ENCODE results near the gene LRRC3. TPM values are rescaled to one million over a fixed set of nuclear protein-coding genes. Genes with fewer than 3 reads are reported as not detected.

Gene LRRC3
- total and polyA plus RNA-seq, 7 experiments from 2014 or later = 0.06 to 3.3 (median 0.89) TPM

GRCh38 chr21:44496564-44497550 is 41.5 kb downstream of the LRRC3 start:
- H3K4me1 ChIP-seq (ENCODE audit: control insufficient read depth in 2 of 2, insufficient read depth in 2 of 2, low read length in 2 of 2) = no peaks in the 10 kb centered on the region
- Mint-ChIP-seq H3K4me1 (peaks cover 0 to 7% (median 0%) of the 10 kb centered on the region in 7 donors), H3K9me3 (peaks cover 4 to 20% (median 13%) of the 10 kb centered on the region in 11 donors), H3K4me3 (no peak overlapping the region), H3K36me3 (peaks cover 0 to 13% (median 8%) of the 10 kb centered on the region in 5 donors), H3K27ac (no peak overlapping the region), H3K27me3 (peaks cover 0 to 14% (median 5%) of the 10 kb centered on the region in 5 donors)
- ChIA-PET POLR2A (no interaction called here), CTCF (no interaction called here)
- peaks cover 0 to 8% (median 5%) of the 10 kb centered on the region in 3 experiments for H3K9me3 ChIP-seq (ENCODE audit: control insufficient read depth in 2 of 3, low read length in 3 of 3)
- ATAC-seq (no peak), DNase-seq (no peak)
- H3K4me3 ChIP-seq (ENCODE audit: low read length) = no peak overlapping the region
- H3K27ac ChIP-seq (ENCODE audit: low read depth, low read length) = no peak overlapping the region
- intact Hi-C loops (cut with micrococcal nuclease) = no loop called here
- H3K27me3 ChIP-seq (ENCODE audit: control insufficient read depth in 2 of 2, insufficient read depth in 2 of 2, low read length in 2 of 2) = peaks cover 0 to 2% of the 10 kb centered on the region in 2 donors
- H3K36me3 ChIP-seq (ENCODE audit: control insufficient read depth in 2 of 3, insufficient read depth in 3 of 3, low read length in 3 of 3) = no peaks in the 10 kb centered on the region

GRCh38 chr21:44497703-44498126 is 42.4 kb downstream of the LRRC3 start:
- Mint-ChIP-seq H3K9me3 (peaks cover 0 to 11% (median 7%) of the 10 kb centered on the region in 11 donors), H3K27me3 (peaks cover 0 to 10% (median 5%) of the 10 kb centered on the region in 5 donors), H3K4me1 (peaks cover 0 to 10% (median 3%) of the 10 kb centered on the region in 7 donors), H3K4me3 (no peak overlapping the region), H3K36me3 (peaks cover 0 to 7% (median 6%) of the 10 kb centered on the region in 5 donors), H3K27ac (no peak overlapping the region)
- no peak overlapping the region for H3K4me3 ChIP-seq (ENCODE audit: low read length)
- ChIA-PET CTCF (no interaction called here), POLR2A (no interaction called here)
- no peaks in the 10 kb centered on the region for H3K4me1 ChIP-seq (ENCODE audit: control insufficient read depth in 2 of 2, insufficient read depth in 2 of 2, low read length in 2 of 2)
- H3K9me3 ChIP-seq (ENCODE audit: control insufficient read depth in 2 of 3, low read length in 3 of 3) = peaks cover 0 to 6% (median 5%) of the 10 kb centered on the region in 3 experiments
- intact Hi-C loops (cut with micrococcal nuclease) = no loop called here
- DNase-seq (no peak), ATAC-seq (no peak)
- H3K27ac ChIP-seq (ENCODE audit: low read depth, low read length) = no peak overlapping the region
- no peaks in the 10 kb centered on the region for H3K36me3 ChIP-seq (ENCODE audit: control insufficient read depth in 2 of 3, insufficient read depth in 3 of 3, low read length in 3 of 3)
- no peaks in the 10 kb centered on the region for H3K27me3 ChIP-seq (ENCODE audit: control insufficient read depth in 2 of 2, insufficient read depth in 2 of 2, low read length in 2 of 2)

- Mint-ChIP-seq H3K9me3 (peaks cover 0 to 3% (median 0%) of the 10 kb centered on the region in 11 donors), H3K36me3 (peaks cover 0 to 3% (median 0%) of the 10 kb centered on the region in 5 donors), H3K27me3 (peaks cover 0 to 10% (median 5%) of the 10 kb centered on the region in 5 donors), H3K4me1 (peaks cover 0 to 10% (median 3%) of the 10 kb centered on the region in 7 donors), H3K4me3 (no peak overlapping the region), H3K27ac (no peak overlapping the region)
- Histone ChIP-seq H3K4me1 (ENCODE audit: control insufficient read depth in 2 of 2, insufficient read depth in 2 of 2, low read length in 2 of 2) (no peaks in the 10 kb centered on the region), H3K27ac (ENCODE audit: low read depth, low read length) (no peak overlapping the region), H3K36me3 (ENCODE audit: control insufficient read depth in 2 of 3, insufficient read depth in 3 of 3, low read length in 3 of 3) (no peaks in the 10 kb centered on the region), H3K9me3 (ENCODE audit: control insufficient read depth in 2 of 3, low read length in 3 of 3) (no peaks in the 10 kb centered on the region), H3K27me3 (ENCODE audit: control insufficient read depth in 2 of 2, insufficient read depth in 2 of 2, low read length in 2 of 2) (no peaks in the 10 kb centered on the region), H3K4me3 (ENCODE audit: low read length) (no peak overlapping the region)
- POLR2A ChIA-PET = no interaction called here
- DNase-seq = no peak
- intact Hi-C loops (cut with micrococcal nuclease) = no loop called here
- no peak for ATAC-seq
- CTCF ChIA-PET = no interaction called here
These were observed 43.2 kb downstream of the LRRC3 start for GRCh38 chr21:44498280-44499210.

GRCh38 chr21:44499211-44499560 is 43.9 kb downstream of the LRRC3 start:
- peaks cover 0 to 10% (median 3%) of the 10 kb centered on the region in 7 donors for H3K4me1 Mint-ChIP-seq
- ChIA-PET POLR2A (no interaction called here), CTCF (no interaction called here)
- ATAC-seq (no peak), DNase-seq (no peak)
- peaks cover 0 to 3% (median 0%) of the 10 kb centered on the region in 5 donors for H3K36me3 Mint-ChIP-seq
- peaks cover 0 to 10% (median 5%) of the 10 kb centered on the region in 5 donors for H3K27me3 Mint-ChIP-seq
- no peaks in the 10 kb centered on the region for H3K9me3 ChIP-seq (ENCODE audit: control insufficient read depth in 2 of 3, low read length in 3 of 3)
- H3K27ac Mint-ChIP-seq = no peak overlapping the region
- H3K27ac ChIP-seq (ENCODE audit: low read depth, low read length) = no peak overlapping the region
- intact Hi-C loops (cut with micrococcal nuclease) = no loop called here
- no peak overlapping the region for H3K4me3 Mint-ChIP-seq
- H3K36me3 ChIP-seq (ENCODE audit: control insufficient read depth in 2 of 3, insufficient read depth in 3 of 3, low read length in 3 of 3) = no peaks in the 10 kb centered on the region
- H3K27me3 ChIP-seq (ENCODE audit: control insufficient read depth in 2 of 2, insufficient read depth in 2 of 2, low read length in 2 of 2) = no peaks in the 10 kb centered on the region
- H3K4me3 ChIP-seq (ENCODE audit: low read length) = no peak overlapping the region
- H3K4me1 ChIP-seq (ENCODE audit: control insufficient read depth in 2 of 2, insufficient read depth in 2 of 2, low read length in 2 of 2) = no peaks in the 10 kb centered on the region
- peaks cover 0 to 2% (median 0%) of the 10 kb centered on the region in 11 donors for H3K9me3 Mint-ChIP-seq

- H3K27ac Mint-ChIP-seq = no peak overlapping the region
- H3K27me3 ChIP-seq (ENCODE audit: control insufficient read depth in 2 of 2, insufficient read depth in 2 of 2, low read length in 2 of 2) = no peaks in the 10 kb centered on the region
- H3K27ac ChIP-seq (ENCODE audit: low read depth, low read length) = no peak overlapping the region
- H3K4me1 ChIP-seq (ENCODE audit: control insufficient read depth in 2 of 2, insufficient read depth in 2 of 2, low read length in 2 of 2) = no peaks in the 10 kb centered on the region
- H3K27me3 Mint-ChIP-seq = peaks cover 0 to 10% (median 5%) of the 10 kb centered on the region in 5 donors
- peaks cover 0 to 2% (median 0%) of the 10 kb centered on the region in 11 donors for H3K9me3 Mint-ChIP-seq
- DNase-seq (no peak), ATAC-seq (no peak)
- H3K36me3 Mint-ChIP-seq = peaks cover 0 to 3% (median 0%) of the 10 kb centered on the region in 5 donors
- H3K36me3 ChIP-seq (ENCODE audit: control insufficient read depth in 2 of 3, insufficient read depth in 3 of 3, low read length in 3 of 3) = no peaks in the 10 kb centered on the region
- H3K4me3 ChIP-seq (ENCODE audit: low read length) = no peak overlapping the region
- no peaks in the 10 kb centered on the region for H3K9me3 ChIP-seq (ENCODE audit: control insufficient read depth in 2 of 3, low read length in 3 of 3)
- H3K4me3 Mint-ChIP-seq = no peak overlapping the region
- H3K4me1 Mint-ChIP-seq = peaks cover 0 to 10% (median 4%) of the 10 kb centered on the region in 7 donors
- CTCF ChIA-PET = no interaction called here
- POLR2A ChIA-PET = no interaction called here
- intact Hi-C loops (cut with micrococcal nuclease) = no loop called here
These were observed 44.3 kb downstream of the LRRC3 start for GRCh38 chr21:44499631-44500030.

GRCh38 chr21:44500111-44500510 is 44.8 kb downstream of the LRRC3 start:
- peaks cover 0 to 10% (median 4%) of the 10 kb centered on the region in 7 donors for H3K4me1 Mint-ChIP-seq
- intact Hi-C loops (cut with micrococcal nuclease) = no loop called here
- DNase-seq = no peak

More at GRCh38 chr21:44500111-44500510, 44.8 kb downstream of the LRRC3 start:
- POLR2A ChIA-PET = no interaction called here
- no peaks in the 10 kb centered on the region for H3K9me3 ChIP-seq (ENCODE audit: control insufficient read depth in 2 of 3, low read length in 3 of 3)
- no peak overlapping the region for H3K4me3 ChIP-seq (ENCODE audit: low read length)
- no peaks in the 10 kb centered on the region for H3K27me3 ChIP-seq (ENCODE audit: control insufficient read depth in 2 of 2, insufficient read depth in 2 of 2, low read length in 2 of 2)
- Mint-ChIP-seq H3K27me3 (peaks cover 0 to 10% (median 5%) of the 10 kb centered on the region in 5 donors), H3K27ac (no peak overlapping the region), H3K4me3 (no peak overlapping the region), H3K36me3 (peaks cover 0 to 3% (median 0%) of the 10 kb centered on the region in 5 donors), H3K9me3 (peaks cover 0 to 2% (median 0%) of the 10 kb centered on the region in 11 donors)
- CTCF ChIA-PET = interaction anchor here (1.2 kb wide), 1 partner anchor 10 kb away, joined by 5 read pairs; no protein-coding TSS in a partner anchor
- H3K27ac ChIP-seq (ENCODE audit: low read depth, low read length) = no peak overlapping the region
- H3K36me3 ChIP-seq (ENCODE audit: control insufficient read depth in 2 of 3, insufficient read depth in 3 of 3, low read length in 3 of 3) = no peaks in the 10 kb centered on the region
- no peak for ATAC-seq
- H3K4me1 ChIP-seq (ENCODE audit: control insufficient read depth in 2 of 2, insufficient read depth in 2 of 2, low read length in 2 of 2) = no peaks in the 10 kb centered on the region

Measured in naive thymus-derived CD4-positive, alpha-beta T cell (primary cell).